Glomerular visceral epithelial cell (primary cell): ENCODE data around the gene MAP4K4.
"Not testable (repeated sequence)": the region's sequence is repeated elsewhere in the genome, so short reads cannot be mapped to it uniquely, and the experiment has no call there.

Source experiments
- DNase-seq: peaks from one replicate; pipeline ENCODE4 v3.0.0-alpha.2; 2016; ENCODE audit errors: extremely low spot score

Gene MAP4K4

GRCh38 chr2:101768556-101769220 is 71.2 kb downstream of the MAP4K4 start:
- no peak for DNase-seq

DNA sequence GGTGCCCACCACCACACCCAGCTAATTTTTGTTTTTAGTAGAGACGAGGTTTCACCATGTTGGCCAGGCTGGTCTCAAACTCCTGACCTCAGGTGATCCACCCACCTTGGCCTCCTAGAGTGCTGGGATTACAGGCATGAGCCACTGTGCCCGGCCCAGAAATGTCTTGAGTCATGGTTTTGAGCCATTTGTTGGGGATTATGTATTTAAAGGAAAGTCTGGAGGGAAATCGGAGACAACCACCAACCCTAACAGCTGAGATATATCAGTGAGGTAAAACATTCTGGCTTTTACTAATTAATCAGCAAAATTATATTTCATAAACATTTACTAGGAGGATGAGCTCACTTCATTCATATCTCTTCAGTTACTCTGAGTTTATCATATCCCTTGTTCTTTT is 72.2 kb downstream of the MAP4K4 start:
- not testable (repeated sequence) for DNase-seq

GRCh38 chr2:101770726-101771125 is 73.2 kb downstream of the MAP4K4 start:
- DNase-seq = peak; percentile 58

DNA sequence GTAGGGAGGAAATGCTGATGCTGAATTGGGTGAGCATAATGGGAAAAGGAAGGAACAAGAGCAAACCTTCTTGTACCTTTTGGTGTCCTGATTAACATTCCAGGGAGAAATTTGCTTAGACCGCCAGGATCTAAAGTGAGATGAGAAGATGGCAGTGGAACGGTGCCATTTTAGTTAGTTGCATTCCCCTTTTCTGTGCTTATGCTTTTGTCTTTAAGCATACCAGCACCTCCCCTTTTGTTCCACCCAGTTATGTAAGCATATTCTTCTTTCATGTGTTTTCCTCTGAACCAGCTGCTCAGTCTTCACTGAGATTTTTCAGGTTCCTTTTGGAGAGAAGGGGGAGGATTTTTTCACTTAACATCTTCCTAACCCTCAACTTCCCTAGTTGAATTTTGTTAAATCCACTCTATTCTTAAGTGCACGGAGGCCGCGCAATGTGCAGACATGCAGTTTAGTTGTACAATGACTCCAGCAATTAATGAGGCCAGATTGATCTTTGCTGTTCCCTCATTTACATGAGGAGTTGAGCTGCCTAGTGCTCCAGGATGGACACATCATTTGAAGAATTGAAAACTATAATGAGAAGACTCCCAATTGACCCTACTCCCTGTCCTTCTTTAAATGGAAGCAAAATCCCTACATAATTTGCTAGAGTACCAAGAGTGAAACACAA is 73.9 kb downstream of the MAP4K4 start:
- no peak for DNase-seq

GRCh38 chr2:101771910-101772321 is 74.4 kb downstream of the MAP4K4 start:
- no peak for DNase-seq

GRCh38 chr2:101773137-101773536 is 75.6 kb downstream of the MAP4K4 start:
- no peak for DNase-seq

GRCh38 chr2:101773961-101774360 is 76.5 kb downstream of the MAP4K4 start:
- DNase-seq = not testable (repeated sequence)

- DNase-seq = no peak
Observed at GRCh38 chr2:101775092-101775491, 77.6 kb downstream of the MAP4K4 start.

GRCh38 chr2:101775636-101776035 is 78.1 kb downstream of the MAP4K4 start:
- DNase-seq = peak; percentile 36

DNA sequence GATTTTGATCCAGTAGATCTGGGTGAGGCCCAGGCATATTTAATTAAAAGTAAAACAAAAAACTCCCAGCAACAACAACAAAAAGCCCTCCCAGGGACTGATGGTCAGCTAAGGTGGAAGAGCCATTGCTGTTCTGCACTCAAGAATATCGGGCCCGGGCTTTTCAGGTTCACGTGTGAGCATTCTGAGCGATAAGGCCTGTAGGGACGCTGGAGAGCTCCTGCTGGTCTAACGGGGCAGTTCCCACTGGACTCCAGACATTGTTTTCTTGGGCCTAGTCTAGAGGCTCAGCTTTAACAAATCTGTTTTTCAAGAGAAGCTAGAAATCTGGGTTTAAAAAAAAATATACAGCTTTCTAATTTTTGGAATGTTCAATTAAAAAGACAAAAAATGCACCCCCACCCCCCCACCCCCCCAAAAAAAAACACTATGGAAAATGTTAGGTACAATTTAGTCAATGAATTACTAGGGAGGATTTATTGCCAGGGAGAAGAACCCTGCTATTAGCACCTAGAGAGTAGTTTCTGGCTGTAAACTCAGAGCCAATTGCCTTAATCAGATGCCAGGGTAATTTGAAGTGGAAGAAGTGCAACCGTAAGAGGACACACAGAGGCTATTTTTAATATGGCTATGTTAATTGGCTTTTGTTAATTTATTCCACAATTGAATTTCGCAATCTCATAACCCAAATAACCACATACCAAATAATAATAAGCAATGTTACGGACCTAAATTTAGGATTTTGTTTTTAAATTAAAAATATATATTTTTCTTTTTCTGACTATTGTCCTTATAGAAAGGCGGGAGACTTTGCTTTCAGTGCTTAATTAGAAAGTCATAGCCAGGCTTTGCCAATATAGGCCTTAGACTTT is 78.9 kb downstream of the MAP4K4 start:
- peak; percentile 40 for DNase-seq

GRCh38 chr2:101777337-101777736 is 79.8 kb downstream of the MAP4K4 start:
- DNase-seq = no peak

- no peak for DNase-seq
Observed at GRCh38 chr2:101778102-101778501, 80.6 kb downstream of the MAP4K4 start.

DNA sequence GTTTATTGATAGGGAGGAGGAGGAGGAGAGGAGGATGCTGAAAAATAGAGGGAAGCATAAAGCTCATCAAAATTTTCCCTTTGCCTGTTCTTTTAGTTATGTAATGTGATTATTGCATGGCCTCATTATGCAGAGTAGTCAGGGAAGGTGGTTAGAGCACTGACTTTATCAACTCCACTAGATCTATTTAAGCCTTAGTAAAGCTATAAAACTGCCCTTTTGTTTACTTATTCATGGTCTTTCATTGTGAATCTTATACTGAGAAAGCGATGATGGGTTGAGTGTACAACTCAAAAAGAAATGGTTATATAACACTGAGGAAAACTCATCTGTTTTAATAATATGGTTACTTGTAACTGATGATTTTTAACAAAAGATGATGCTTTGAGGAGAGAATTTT is 81.7 kb downstream of the MAP4K4 start:
- DNase-seq = no peak

DNA sequence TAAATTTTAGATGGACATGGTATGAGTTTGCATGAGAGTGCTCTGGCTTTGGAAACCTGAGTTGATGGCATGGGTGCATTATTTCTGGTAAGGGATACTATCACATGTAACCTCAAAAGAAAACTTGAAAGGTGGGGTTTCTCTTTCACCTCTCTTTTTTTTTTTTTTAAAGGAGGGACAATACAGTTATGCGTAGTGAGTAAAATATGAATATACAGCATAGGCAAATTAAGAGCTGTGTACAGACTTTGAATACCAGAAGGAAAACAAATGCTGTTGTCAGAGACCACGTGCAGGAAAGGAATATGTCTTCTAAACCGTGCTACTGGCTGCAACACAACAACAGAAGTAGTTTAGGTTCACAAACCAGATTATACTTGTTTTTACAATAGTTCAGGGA is 82.1 kb downstream of the MAP4K4 start:
- DNase-seq = no peak

GRCh38 chr2:101781326-101781725 is 83.8 kb downstream of the MAP4K4 start:
- no peak for DNase-seq

DNA sequence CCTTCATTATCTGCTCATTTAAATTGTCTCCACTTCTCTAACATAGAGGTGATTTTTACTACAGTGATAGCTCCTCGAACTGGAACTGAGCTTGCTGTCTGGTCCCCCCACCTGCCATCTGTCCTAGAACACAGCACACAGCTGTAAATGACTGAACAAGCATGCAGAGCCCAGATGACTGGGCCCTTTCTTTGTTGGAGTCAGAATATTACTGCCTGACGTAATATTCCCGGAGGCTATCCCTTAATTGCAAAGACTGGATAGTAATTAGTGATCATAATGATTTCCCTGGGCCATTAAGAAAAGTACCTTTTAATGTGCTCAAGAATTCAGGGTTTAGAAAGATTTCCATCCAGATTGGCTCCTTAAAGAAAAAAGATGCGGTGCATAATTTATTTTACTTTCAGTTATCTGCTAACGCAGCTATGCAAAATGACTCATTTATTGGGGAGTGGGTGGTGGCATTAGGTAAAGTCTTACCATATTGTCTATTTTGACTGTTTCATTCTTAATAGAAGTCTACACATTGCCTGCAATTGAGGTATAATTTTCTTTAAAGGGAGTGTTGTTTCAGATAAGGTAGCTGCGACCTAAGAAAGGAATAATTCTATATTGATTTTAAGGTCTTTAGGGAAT is 84.4 kb downstream of the MAP4K4 start:
- no peak for DNase-seq

GRCh38 chr2:101782427-101782792 is 84.9 kb downstream of the MAP4K4 start:
- DNase-seq = no peak

DNA sequence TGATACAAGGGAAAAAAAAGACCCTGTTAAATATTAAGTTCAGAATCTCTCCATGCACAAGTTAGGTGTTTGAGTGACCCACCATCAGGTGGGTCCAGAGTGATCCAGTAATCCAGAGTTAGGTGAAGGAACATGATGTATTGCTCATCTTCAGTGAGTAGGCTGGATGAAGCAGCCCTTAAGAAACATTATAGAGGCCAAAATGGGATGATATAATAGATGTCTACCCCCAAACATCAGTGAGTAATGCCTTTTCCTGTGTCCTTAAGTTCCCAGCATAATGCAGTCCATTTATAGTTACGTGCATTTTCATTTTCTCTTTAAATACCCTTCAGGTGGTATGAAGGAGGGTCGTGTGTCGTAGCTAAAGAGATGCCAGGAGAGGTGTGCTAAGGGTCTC is 89.6 kb downstream of the MAP4K4 start:
- no peak for DNase-seq

DNA sequence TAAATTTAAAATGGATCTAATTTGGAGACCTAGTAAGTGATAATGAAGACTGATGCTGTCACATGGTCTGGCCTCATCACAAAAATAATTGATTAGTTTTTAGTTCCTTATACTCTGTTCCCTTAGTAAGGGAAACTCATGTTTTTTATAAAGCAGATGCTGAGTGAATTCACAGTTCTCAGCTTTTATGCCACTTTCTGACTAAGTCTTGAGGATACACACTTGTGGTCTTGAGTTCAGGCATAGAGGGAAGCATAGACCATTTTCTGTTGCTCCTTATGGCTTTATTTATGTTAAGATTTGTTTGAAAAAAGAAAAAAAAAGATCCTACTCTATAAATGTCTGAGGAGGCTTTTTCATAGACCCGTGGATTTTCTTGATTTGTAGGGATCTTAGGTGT is 91.1 kb downstream of the MAP4K4 start:
- DNase-seq = no peak

DNA sequence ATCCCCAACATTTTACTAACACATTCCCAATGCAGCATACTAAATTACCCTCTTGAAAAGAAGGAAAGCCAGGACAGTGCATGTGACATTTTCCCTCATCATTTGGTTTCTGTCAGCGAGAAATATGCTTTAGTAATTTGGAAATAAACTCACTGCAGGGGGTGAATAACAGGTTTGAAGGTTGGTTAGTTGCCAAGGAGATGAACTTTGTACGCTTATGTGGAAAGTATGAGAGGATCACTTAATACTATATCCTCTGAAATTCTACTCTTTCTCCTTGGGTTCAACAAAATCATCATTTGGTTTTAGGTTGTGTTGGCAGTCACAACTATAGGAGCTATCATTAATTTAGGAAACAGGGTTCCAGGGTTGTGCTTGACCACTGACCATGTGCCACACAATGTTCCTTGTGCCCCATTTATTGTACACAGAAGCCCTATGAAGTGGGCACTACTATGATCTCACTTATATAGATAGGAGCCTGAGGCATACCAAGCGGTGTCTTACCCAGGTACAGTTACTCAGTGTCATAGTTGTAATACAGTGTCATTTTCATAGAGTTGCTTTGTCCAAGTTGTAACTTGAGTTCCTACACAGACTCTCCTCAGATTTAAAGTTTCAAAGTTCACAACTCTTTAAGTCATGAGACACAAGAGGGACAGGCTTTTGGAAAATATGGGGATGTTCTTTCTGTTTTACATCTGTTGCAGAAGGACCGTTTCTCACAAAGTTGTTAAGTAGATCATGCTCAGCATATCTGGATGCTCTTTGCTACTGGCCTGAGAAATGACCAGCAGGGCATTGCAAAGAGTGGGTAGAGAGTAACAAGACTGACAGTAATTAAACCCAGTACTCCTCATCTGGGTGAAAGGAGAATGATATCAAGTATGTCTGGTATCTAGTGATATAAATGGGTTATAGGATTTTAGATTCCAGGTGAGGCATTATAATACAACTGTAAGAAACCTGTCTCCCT is 91.8 kb downstream of the MAP4K4 start:
- DNase-seq = no peak

- no peak for DNase-seq
Observed at GRCh38 chr2:101790416-101790815, 92.9 kb downstream of the MAP4K4 start.
